GM18951 (cell line): ENCODE measurements around the gene SLC6A3.
"Not testable (repeated sequence)": the region's sequence is repeated elsewhere in the genome, so short reads cannot be mapped to it uniquely, and the experiment has no call there.

Experiments used
- POLR2A ChIP-seq: IDR thresholded peaks from 4 replicates; pipeline ENCODE4 v1.6.1; 2011; ENCODE audit warnings: mild to moderate bottlenecking; ENCODE audit not compliant: insufficient read length, insufficient read depth; ENCODE audit errors: extremely low read depth
- in situ Hi-C: fragments of 300-500 bp; cut with MboI; formaldehyde crosslinking; loops from one replicate; pipeline ENCODE4 v1.12.0; 2022; ENCODE audit warnings: low sequenced_read_pairs, mixed read lengths, inconsistent platforms; ENCODE audit not compliant: unreplicated experiment

SLC6A3 gene

DNA sequence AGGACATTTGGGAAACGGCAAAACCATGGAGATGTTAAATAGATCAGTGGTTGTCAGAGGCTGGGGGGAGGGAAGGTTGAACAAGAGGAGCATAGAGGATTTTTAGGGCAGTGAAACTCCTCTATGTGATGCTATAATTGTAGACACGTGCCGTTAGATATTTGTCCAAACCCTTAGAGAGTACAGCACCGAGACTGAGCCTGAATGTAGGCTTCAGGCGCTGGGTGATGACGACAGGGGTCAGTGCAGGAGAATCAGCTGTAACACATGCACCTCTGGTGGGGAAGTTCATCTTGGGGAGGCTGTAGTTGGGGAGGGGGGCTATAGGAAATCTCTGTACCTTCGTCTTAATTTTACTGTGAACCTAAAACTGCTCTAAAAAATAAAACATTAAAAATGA is 78.1 kb downstream of the SLC6A3 start:
- in situ Hi-C loops = no loop called here
- TF ChIP-seq POLR2A = no peak

DNA sequence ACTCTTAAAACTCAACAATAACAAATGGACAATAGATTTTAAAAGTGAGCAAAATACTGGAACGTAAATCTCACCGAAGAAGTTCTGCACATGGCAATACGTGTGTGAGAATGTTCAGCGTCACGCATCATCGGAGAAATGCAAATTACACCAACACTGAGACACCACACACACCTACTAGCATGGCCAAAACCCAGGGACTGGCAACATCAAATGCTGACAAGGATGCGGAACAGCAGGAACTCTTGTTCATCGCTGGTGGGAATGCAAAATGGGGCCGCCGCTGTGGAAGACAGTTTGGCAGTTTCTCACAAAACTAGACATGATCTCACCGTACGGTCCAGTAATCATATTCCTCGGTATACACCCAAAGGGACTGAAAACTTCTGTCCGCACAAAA is 78.7 kb downstream of the SLC6A3 start:
- TF ChIP-seq POLR2A = no peak
- in situ Hi-C loops = no loop called here

- no peak for TF ChIP-seq POLR2A
- in situ Hi-C loops = no loop called here
Measured at GRCh38 chr5:1364211-1364610, 81.0 kb downstream of the SLC6A3 start.

GRCh38 chr5:1363581-1363980 is 81.7 kb downstream of the SLC6A3 start:
- in situ Hi-C loops = no loop called here
- TF ChIP-seq POLR2A = no peak

GRCh38 chr5:1363160-1363559 is 82.1 kb downstream of the SLC6A3 start:
- TF ChIP-seq POLR2A = no peak
- in situ Hi-C loops = no loop called here

DNA sequence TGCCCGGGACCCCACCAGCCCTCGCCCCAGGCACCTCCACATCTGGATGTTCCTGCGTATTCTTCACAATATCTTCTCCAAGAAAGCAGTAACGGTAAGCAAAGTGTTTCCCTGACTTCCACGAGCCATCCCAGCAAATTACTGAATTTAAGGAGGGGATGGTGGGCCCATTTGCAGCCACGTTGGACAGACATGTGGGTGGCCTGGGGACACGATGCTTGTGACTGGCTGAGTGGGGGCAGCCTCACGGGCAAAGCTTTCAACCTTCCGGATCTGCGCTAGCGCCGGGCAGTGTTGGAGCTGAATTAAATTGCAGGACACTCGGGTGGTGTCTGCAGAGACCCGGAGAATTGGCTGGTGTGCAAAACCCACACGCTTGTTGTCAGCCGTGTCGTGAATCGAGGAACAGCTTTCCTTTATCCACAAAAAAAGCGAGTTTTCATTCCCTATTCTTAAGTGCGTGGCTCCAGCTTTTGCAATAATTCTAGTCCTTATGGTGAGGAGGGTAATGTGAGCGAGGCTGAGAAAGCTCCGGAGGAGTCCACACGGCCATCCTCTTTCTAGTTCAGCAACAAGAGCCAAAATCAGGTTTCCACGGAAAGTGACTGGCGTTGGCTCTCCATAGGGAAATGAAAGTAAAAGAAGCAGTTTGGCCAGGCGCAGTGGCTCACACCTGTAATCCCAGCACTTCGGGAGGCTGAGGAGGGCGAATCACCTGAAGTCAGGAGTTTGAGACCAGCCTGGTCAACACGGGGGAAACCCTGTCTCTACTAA is 82.8 kb downstream of the SLC6A3 start:
- no peak for TF ChIP-seq POLR2A
- in situ Hi-C loops = no loop called here

- in situ Hi-C loops = no loop called here
- TF ChIP-seq POLR2A = no peak
Measured at GRCh38 chr5:1360861-1361260, 84.4 kb downstream of the SLC6A3 start.

DNA sequence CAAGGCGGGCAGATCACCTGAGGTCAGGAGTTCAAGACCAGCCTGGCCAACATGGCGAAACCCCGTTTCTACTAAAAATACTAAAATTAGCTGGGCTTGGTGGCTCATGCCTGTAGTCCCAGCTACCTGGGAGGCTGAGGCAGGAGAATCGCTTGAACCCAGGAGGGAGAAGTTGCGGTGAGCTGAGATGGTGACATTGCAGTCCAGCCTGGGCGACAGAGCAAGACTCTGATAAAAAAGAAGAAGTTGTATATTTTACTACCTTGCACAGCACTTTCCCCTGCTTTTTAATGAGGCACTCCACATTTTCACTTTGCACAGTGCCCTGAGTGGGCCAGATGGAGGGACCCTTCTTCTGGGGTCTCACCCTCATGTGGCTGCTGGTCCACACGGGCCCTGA is 84.9 kb downstream of the SLC6A3 start:
- in situ Hi-C loops = not testable (repeated sequence)

GRCh38 chr5:1359713-1360112 is 85.5 kb downstream of the SLC6A3 start:
- TF ChIP-seq POLR2A = no peak
- in situ Hi-C loops = no loop called here

GRCh38 chr5:1359031-1359645 is 86.1 kb downstream of the SLC6A3 start:
- no peak for TF ChIP-seq POLR2A
- in situ Hi-C loops = no loop called here

DNA sequence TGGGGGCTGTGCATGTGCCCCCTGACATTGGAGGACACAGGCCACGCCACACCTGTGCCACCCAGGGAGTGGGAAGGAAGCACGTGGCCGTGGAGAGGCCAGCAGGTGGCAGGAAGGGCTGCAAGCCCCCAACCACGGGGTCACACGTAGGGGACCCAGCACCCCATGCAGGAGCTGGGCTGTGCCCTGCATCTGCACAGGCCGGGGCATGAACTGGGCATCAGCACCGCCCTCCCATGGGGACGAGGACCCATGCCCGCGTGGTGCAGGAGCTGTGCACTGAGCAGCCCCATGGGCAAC is 86.6 kb downstream of the SLC6A3 start:
- no peak for TF ChIP-seq POLR2A
- in situ Hi-C loops = no loop called here

- in situ Hi-C loops = no loop called here
- no peak for TF ChIP-seq POLR2A
Measured at GRCh38 chr5:1357946-1358725, 87.1 kb downstream of the SLC6A3 start.

GRCh38 chr5:1356873-1357787 is 88.1 kb downstream of the SLC6A3 start:
- TF ChIP-seq POLR2A = no peak
- in situ Hi-C loops = no loop called here
